MM.1S (cell line): ENCODE results near the gene GPR35.

ENCODE experiments used
- EZH2 ChIP-seq: fragments of 300-600 bp; sonication (generic); optimal IDR thresholded peaks from 2 replicates; pipeline ENCODE3; 2017; ENCODE audit warnings: low read depth, mild to moderate bottlenecking, antibody characterized with exemption, low read length, mixed read lengths
- TF ChIP-seq, protein P1 (sequence below): fragments of 300-600 bp; sonication (generic); IDR thresholded peaks from 2 replicates; pipeline ENCODE4 v1.5.1; 2016; ENCODE audit warnings: antibody characterized with exemption, low read length, mixed read lengths

DNA sequence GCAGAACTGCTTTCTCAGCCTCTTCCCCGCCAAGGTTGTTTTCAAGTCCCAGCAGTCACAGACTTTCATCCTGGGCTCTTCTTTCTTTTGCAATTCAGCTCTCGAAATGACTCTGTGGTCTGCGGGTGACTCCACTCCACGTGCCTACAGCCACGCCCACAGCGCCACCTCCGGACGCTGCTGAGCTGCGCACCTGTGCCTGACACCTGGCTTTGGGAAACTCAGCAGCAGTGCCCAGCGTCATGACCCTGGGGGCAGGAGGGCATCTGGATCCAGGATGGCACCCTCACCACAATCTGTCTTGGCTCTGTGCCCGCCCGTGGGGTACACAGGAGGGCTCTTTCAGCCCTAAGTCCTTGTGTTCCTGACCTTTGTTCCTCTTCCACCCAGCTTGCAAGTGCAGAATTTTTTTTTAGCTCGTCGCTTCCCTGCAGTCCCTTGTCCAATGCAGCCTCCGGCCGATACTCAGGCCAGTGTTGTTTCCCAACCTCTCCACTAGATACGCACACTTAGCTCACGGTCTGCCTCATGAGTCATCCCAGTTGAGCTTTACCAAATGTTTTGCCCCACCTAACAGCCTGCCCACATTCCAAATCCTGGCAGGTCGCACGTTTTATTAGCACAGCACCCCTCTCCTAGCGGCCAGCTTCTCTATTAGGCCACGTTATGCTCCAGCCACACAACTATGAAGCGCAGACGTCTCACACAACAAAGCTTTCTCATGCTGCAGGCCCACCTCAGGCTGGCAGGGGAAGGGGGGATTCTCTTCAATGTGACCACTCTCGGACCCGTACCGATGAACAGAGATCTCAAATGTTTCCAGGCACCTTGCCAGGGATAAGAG lies 45.3 kb upstream of the GPR35 start:
- no peak for TF ChIP-seq EZH2
- TF ChIP-seq, protein P1, sequence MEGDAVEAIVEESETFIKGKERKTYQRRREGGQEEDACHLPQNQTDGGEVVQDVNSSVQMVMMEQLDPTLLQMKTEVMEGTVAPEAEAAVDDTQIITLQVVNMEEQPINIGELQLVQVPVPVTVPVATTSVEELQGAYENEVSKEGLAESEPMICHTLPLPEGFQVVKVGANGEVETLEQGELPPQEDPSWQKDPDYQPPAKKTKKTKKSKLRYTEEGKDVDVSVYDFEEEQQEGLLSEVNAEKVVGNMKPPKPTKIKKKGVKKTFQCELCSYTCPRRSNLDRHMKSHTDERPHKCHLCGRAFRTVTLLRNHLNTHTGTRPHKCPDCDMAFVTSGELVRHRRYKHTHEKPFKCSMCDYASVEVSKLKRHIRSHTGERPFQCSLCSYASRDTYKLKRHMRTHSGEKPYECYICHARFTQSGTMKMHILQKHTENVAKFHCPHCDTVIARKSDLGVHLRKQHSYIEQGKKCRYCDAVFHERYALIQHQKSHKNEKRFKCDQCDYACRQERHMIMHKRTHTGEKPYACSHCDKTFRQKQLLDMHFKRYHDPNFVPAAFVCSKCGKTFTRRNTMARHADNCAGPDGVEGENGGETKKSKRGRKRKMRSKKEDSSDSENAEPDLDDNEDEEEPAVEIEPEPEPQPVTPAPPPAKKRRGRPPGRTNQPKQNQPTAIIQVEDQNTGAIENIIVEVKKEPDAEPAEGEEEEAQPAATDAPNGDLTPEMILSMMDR: peak; percentile 44
